T-helper 1 cell treated with Interleukin-12 subunit alpha and Interleukin-12 subunit beta and Interleukin-4 antibody, amounts not matched to agents 30 μg/mL and 1 μg/mL, for 36 hours (primary cell): ENCODE measurements around the gene ENDOG.
A peak's percentile ranks its signal among the peaks of the same experiment; 100 is the strongest.
"Not testable (repeated sequence)": the region's sequence is repeated elsewhere in the genome, so short reads cannot be mapped to it uniquely, and the experiment has no call there.

Experiments
- H3K27ac Mint-ChIP-seq: one replicate; pipeline ENCODE4 v1.8.0; 2021; ENCODE audit warnings: mild to moderate bottlenecking, mixed read lengths
- H3K27me3 Mint-ChIP-seq: one replicate; pipeline ENCODE4 v1.8.0; 2021; ENCODE audit warnings: low read depth, mixed read lengths
- H3K36me3 Mint-ChIP-seq: one replicate; pipeline ENCODE4 v1.8.0; 2021; ENCODE audit warnings: low read depth, mixed read lengths
- H3K4me1 Mint-ChIP-seq: one replicate; pipeline ENCODE4 v1.8.0; 2021; ENCODE audit warnings: low read depth, mixed read lengths
- H3K4me3 Mint-ChIP-seq: one replicate; pipeline ENCODE4 v1.8.0; 2021; ENCODE audit warnings: mild to moderate bottlenecking, moderate library complexity, mixed read lengths
- H3K9me3 Mint-ChIP-seq: one replicate; pipeline ENCODE4 v1.8.0; 2021; ENCODE audit warnings: mixed read lengths

Gene ENDOG

DNA sequence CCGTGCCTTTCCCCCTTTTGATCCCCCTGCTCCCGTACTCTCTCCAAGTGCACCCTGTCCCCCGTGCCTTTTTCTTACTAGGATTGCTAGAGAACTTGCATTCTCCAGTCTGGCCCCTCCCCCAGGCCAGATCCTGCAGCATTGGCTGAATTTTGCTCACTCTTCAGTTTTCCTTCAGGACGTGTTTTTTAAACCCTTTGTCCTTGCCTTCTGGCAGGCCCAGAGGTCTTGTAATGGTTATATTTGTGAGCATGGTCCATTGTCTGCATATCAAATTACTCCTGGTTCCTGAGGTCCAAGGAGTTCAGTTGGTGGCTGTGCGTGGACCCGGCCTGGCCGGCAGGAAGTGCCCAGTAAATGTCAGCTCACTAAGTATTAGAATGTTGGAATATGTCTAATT, 30.6 kb upstream of the ENDOG start:
- peak overlapping the region; percentile 93 for H3K27ac Mint-ChIP-seq
- H3K9me3 Mint-ChIP-seq, result no peaks in the 10 kb centered on the region
- H3K4me1 Mint-ChIP-seq, result peaks cover 18% of the 10 kb centered on the region
- H3K36me3 Mint-ChIP-seq, result peaks cover under 1% of the 10 kb centered on the region
- no peaks in the 10 kb centered on the region for H3K27me3 Mint-ChIP-seq
- peak overlapping the region; percentile 97 for H3K4me3 Mint-ChIP-seq

DNA sequence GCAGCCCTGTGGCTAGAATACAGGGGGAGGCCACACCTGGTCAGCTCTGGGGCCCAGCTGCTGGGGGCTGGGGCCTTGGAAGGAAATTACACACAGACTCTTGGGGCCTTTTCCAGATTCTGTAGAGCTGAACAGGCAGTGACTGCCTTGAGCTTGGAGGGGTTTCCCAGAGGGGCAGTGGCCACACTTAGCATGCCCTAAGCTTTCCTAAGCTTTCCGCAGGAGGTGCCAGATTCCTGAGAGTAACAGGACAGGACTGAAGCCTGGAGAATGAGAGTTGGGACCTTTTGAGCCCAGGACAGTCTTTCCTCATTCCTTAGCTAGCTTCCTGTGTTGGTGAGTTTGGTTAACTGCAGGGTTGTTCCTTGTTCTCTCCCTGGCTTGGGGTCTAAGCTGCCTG, 29.9 kb upstream of the ENDOG start:
- Mint-ChIP-seq H3K4me3 (peak overlapping the region; percentile 97), H3K4me1 (peaks cover 18% of the 10 kb centered on the region), H3K36me3 (peaks cover 4% of the 10 kb centered on the region), H3K27ac (no peak overlapping the region), H3K27me3 (no peaks in the 10 kb centered on the region), H3K9me3 (no peaks in the 10 kb centered on the region)

DNA sequence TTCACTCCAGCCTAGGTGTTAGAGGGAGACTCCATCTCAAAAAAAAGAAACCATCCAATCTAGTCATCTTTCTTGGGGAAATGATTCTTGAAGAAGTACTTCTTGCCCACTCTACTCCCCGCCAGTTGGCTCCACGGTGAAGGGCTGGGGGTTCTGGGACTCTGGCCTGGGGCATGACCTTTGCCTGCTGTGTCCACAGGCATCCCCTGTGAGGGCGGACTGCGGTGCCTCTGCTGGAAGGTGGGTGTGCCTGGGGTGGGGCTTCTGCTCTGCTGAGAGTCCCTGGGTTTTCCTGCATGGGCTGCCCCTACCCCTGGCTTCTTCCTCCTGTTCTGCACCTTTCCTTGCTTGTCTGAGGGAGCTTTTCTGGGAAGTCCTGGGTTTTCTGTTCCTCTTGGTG, 27.8 kb upstream of the ENDOG start:
- Mint-ChIP-seq H3K27ac (no peak overlapping the region), H3K4me1 (peaks cover 22% of the 10 kb centered on the region), H3K36me3 (peaks cover 4% of the 10 kb centered on the region), H3K4me3 (no peak overlapping the region), H3K27me3 (no peaks in the 10 kb centered on the region), H3K9me3 (no peaks in the 10 kb centered on the region)

DNA sequence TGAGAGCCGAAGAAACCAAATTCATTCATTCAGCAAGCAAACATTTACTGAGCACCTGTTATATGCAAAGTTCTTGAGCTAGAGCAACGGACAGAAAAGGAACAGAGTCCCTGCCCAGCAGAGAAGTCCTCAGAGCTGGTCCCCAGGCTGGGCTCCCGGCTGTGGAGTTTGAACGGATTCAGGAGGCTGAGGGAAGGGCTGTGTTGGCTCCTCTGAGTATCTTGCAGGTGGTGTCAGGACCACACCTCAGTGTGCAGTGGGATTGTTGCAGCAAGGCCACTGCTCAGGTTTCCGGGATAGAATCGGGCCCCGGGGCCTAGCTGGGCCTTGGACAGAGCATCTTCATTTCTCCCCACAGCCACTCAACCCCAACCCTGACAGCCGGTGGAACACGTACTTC, 26.2 kb upstream of the ENDOG start:
- H3K4me3 Mint-ChIP-seq, result no peak overlapping the region
- peaks cover 19% of the 10 kb centered on the region for H3K4me1 Mint-ChIP-seq
- H3K36me3 Mint-ChIP-seq, result peaks cover 5% of the 10 kb centered on the region
- H3K27ac Mint-ChIP-seq, result no peak overlapping the region
- no peaks in the 10 kb centered on the region for H3K27me3 Mint-ChIP-seq
- no peaks in the 10 kb centered on the region for H3K9me3 Mint-ChIP-seq

DNA sequence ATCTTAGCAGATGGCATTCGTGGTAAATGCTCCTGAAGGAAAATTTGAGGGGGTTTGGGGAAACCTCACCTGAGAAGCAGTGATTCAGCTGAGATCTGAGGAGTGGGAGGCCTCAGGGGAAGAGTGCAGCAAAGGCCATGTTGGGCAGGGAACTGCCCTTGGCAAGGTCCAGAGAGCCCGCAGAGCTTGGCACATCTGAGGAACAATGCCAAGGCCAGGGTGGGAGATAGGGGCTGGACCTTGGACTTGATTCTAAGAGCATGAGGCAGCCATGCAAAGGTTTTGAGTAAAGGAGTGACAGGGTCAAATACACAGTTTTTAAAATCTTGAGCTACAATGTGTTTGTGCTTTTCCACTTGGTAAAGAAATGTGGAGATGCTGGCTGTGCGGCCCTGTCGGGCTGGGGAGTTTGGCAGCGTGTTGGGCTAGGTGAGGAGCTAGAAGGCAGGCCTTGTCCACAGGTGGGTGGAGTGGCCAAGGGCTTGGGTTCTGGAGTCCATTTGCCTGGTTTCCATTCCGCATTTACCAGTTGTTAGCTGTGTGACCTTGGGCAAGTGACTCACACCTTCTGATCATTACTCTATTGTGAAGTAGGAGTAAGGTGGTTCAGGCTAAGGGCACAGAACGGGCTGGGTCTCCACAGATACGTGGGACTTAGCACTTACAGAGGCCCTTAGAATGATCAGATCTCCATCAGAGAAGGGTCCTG, 25.2 kb upstream of the ENDOG start:
- Mint-ChIP-seq H3K4me3 (no peak overlapping the region), H3K9me3 (no peaks in the 10 kb centered on the region), H3K27ac (no peak overlapping the region), H3K4me1 (peaks cover 12% of the 10 kb centered on the region), H3K36me3 (peaks cover 7% of the 10 kb centered on the region), H3K27me3 (no peaks in the 10 kb centered on the region)

DNA sequence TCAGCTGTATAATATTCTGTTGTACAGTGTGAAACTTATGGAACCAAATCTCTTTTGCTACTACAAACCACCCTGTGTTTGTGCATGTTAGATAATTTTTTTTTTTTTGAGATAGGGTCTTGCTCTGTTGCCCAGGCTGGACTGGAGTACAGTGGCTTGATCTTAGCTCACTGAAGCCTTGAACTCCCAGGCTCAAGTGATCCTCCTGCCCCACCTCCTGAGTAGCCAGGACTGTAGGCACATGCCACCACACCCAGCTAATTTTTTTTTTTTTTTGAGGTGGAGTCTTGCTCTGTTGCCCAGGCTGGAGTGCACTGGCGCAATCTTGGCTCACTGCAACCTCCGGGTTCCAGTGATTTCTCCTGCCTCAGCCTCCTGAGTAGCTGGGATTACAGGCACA, 23.3 kb upstream of the ENDOG start:
- not testable (repeated sequence) for H3K9me3 Mint-ChIP-seq, H3K36me3 Mint-ChIP-seq, H3K4me1 Mint-ChIP-seq, H3K27me3 Mint-ChIP-seq, H3K4me3 Mint-ChIP-seq, H3K27ac Mint-ChIP-seq

DNA sequence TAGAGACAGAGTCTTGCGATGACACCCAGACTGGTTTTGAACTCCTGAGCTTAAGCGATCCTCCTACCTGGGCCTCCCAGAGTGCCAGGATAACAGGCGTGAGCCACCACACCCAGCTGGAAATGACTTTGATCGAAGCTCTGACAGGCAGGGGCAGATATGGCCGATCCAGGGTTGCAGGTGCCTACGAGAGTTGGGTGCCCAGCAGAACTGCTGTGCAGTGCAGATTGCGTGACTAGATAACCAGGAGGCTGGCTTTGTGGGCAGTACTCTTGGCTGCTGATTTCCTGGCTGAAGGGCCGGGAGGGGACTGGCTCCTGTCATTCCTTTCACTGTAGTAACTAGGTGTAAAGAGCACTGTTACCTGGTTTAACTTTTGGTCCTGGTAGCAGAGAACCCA, 19.4 kb upstream of the ENDOG start:
- H3K9me3 Mint-ChIP-seq, result no peaks in the 10 kb centered on the region
- H3K4me3 Mint-ChIP-seq, result no peak overlapping the region
- peaks cover 2% of the 10 kb centered on the region for H3K4me1 Mint-ChIP-seq
- no peak overlapping the region for H3K27ac Mint-ChIP-seq
- no peaks in the 10 kb centered on the region for H3K27me3 Mint-ChIP-seq
- peaks cover 3% of the 10 kb centered on the region for H3K36me3 Mint-ChIP-seq

DNA sequence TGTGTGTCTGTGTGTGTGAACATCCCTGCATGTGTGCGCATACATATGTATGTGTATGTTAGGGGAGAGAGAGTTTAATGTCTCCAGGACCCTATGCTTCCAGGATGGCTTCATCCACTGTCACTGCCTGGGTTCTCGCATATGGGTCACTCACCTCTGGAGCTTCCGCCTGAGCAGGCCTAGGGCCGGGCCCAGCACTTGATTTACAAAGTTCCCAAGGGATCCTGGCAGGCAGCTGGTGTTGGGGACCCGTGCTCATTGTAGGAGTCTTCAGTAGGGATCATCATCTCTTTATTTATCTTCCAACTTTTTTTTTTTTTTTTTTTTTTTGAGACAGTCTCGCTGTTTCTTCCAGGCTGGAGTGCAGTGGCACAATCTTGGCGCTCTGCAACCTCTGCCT, 18.2 kb upstream of the ENDOG start:
- no peaks in the 10 kb centered on the region for H3K9me3 Mint-ChIP-seq
- no peaks in the 10 kb centered on the region for H3K4me1 Mint-ChIP-seq
- H3K36me3 Mint-ChIP-seq, result peaks cover 3% of the 10 kb centered on the region
- no peak overlapping the region for H3K4me3 Mint-ChIP-seq
- no peak overlapping the region for H3K27ac Mint-ChIP-seq
- no peaks in the 10 kb centered on the region for H3K27me3 Mint-ChIP-seq

DNA sequence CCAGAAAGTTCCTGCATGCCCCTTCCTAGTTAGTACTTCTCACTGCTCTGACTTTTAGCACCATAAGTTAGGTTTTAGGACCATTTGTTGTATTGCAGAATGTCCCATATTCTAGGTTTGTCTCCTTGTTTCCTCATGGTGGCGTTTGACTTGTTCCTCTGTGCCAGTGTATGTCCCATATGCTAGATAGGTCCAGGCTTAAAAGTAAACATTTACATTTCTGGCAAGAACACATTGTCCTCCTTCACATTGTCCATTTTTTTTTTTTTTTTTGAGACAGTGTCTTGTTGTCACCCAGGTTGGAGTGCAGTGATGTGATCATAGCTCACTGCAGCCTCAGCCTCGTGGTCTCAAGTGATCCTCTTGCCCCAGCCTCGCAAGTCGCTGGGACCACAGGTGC, 15.8 kb upstream of the ENDOG start:
- H3K9me3 Mint-ChIP-seq, result no peaks in the 10 kb centered on the region
- no peaks in the 10 kb centered on the region for H3K36me3 Mint-ChIP-seq
- H3K4me1 Mint-ChIP-seq, result no peaks in the 10 kb centered on the region
- no peaks in the 10 kb centered on the region for H3K27me3 Mint-ChIP-seq
- H3K4me3 Mint-ChIP-seq, result no peak overlapping the region
- no peak overlapping the region for H3K27ac Mint-ChIP-seq

DNA sequence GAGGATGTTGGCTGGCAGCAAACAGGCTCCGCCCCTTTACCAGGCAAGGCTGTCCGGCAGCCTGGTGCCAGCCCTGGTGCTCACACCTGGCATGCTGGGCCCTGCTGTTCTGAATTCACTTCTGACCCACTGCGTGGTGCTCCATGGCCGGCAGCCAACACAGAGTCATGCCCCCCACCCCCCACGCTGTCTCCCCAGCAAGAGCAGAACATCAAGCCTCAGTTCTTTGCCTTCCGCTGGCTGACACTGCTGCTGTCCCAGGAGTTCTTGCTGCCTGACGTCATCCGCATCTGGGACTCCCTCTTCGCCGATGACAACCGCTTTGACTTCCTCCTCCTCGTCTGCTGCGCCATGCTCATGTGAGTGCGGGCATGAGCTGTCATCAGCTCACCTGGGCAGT, 12.6 kb upstream of the ENDOG start:
- Mint-ChIP-seq H3K4me3 (no peak overlapping the region), H3K4me1 (no peaks in the 10 kb centered on the region), H3K27ac (no peak overlapping the region), H3K9me3 (no peaks in the 10 kb centered on the region), H3K27me3 (no peaks in the 10 kb centered on the region), H3K36me3 (peaks cover 3% of the 10 kb centered on the region)

DNA sequence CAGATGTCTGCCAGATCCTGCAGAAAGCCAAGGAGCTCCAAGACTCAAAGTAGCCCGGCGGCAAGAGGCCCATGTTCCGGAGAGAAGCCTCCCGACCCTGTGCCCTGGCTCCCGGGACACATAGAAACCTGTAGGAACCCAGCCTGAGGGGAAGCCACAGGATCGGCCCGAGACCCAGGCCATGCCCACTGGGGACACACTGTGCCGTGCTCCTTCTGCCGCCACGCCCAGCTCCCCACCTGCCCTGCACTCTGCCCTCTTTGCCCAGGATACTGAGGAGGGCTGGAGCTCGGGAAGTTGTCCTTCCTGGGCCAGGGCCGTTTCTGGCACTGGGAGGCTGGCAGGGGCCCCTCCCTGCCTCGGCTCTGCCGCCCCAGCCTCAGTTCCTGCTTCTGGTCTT, 10.5 kb upstream of the ENDOG start:
- H3K27ac Mint-ChIP-seq, result no peak overlapping the region
- H3K4me1 Mint-ChIP-seq, result no peaks in the 10 kb centered on the region
- H3K27me3 Mint-ChIP-seq, result no peaks in the 10 kb centered on the region
- peaks cover 3% of the 10 kb centered on the region for H3K36me3 Mint-ChIP-seq
- no peaks in the 10 kb centered on the region for H3K9me3 Mint-ChIP-seq
- no peak overlapping the region for H3K4me3 Mint-ChIP-seq

DNA sequence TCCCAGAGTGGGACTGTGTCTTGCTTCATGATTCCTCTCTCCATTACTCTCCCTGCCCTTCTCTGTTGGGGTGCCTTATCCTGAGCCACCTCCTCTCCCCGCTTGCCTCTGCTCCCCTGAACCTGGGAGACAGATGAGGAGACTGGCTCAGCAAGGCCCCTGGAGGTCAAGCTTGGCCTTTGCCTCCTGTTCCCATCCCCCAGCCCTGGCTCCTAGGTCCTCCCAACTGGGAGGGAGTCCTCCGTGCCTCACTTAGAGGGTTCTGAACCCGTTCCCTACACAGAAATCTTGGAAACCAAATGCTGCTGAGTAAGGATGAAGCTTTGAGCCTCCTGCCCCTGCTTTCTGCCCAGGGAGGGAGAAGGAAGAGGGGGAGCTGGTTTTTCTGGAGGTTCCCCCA, 9.8 kb upstream of the ENDOG start:
- no peaks in the 10 kb centered on the region for H3K27me3 Mint-ChIP-seq
- H3K9me3 Mint-ChIP-seq, result no peaks in the 10 kb centered on the region
- H3K27ac Mint-ChIP-seq, result no peak overlapping the region
- peaks cover 3% of the 10 kb centered on the region for H3K36me3 Mint-ChIP-seq
- no peaks in the 10 kb centered on the region for H3K4me1 Mint-ChIP-seq
- no peak overlapping the region for H3K4me3 Mint-ChIP-seq

DNA sequence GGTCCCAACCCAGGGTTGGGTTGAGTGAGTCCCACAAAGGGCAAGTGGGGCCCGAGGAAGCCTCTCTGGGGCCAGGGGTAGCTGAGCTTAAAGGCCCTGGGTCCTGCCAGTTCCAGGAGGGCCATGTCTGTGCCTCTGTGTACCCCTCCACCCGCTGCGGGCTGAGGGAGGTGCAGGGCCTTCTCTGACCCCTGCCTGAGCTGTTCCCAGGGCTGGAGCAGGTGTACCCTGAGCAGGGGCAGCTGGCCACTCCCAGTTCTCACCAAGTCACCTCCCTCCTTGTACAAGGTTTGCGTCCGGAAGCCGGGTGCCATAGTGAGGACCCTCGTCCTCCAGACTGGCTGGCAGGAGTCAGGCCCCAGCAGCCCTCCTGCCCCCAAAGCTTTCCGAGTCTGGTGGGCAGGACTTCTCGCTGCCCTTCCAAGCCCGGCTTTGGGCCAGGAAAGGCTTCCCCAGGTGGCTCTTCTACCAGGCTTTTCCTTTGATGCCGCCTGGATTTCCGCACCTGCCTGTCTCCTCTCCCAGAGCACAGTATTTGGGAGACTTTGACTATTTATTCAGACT, 9.2 kb upstream of the ENDOG start:
- H3K27ac Mint-ChIP-seq, result no peak overlapping the region
- H3K9me3 Mint-ChIP-seq, result no peaks in the 10 kb centered on the region
- H3K4me3 Mint-ChIP-seq, result no peak overlapping the region
- H3K36me3 Mint-ChIP-seq, result peaks cover 3% of the 10 kb centered on the region
- no peaks in the 10 kb centered on the region for H3K27me3 Mint-ChIP-seq
- H3K4me1 Mint-ChIP-seq, result no peaks in the 10 kb centered on the region

DNA sequence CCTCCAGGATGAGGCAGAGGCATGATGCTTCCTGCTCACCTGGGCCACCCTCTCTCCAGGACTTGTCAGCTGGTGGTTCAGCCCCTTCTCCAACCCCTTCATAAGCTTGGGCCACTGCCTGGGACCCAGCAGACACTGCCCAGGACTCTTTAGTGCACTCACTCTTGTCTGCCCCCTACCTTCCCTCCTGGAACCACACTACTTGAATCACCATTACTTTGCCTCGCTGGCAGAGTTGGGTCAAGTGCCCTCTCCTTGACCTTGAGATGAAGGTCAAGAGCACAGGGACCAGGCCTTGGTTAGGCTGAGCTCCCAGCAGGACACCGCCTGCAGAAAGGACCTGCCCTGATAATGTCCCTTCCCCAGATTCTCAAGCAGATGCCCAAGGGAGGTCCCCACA, 8.5 kb upstream of the ENDOG start:
- Mint-ChIP-seq H3K27me3 (no peaks in the 10 kb centered on the region), H3K27ac (no peak overlapping the region), H3K4me3 (no peak overlapping the region)

DNA sequence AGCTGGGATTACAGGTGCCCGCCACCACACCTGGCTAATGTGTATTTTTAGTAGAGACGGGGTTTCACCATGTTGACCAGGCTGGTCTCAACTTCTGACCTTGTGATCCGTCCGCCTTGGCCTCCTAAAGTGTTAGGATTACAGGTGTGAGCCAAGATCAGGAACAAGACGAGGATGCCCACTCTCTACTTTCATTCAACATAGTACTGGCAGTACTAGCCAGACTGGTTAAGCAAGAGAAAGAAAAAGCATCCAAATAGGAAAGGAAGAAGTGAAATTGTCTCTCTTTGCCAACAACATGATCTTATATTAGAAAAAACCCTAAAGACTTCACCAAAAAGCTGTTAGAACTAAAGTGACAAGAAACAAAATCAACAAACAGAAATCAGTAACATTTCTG, 7.4 kb upstream of the ENDOG start:
- Mint-ChIP-seq H3K36me3 (peaks cover 3% of the 10 kb centered on the region), H3K27me3 (no peaks in the 10 kb centered on the region), H3K27ac (no peak overlapping the region), H3K4me1 (no peaks in the 10 kb centered on the region), H3K9me3 (no peaks in the 10 kb centered on the region), H3K4me3 (no peak overlapping the region)

More for the DNA sequence above, 8.5 kb upstream of the ENDOG start:
- Mint-ChIP-seq H3K4me1 (no peaks in the 10 kb centered on the region), H3K36me3 (peaks cover 3% of the 10 kb centered on the region), H3K9me3 (no peaks in the 10 kb centered on the region)
